T-helper 22 cell (primary cell): ENCODE measurements around the gene CNTNAP2.
"Not testable (repeated sequence)": the region's sequence is repeated elsewhere in the genome, so short reads cannot be mapped to it uniquely, and the experiment has no call there.

Experiments
- DNase-seq: peaks from one replicate; pipeline ENCODE4 v3.0.0-alpha.2; 2020; ENCODE audit warnings: low read depth

The CNTNAP2 gene

DNA sequence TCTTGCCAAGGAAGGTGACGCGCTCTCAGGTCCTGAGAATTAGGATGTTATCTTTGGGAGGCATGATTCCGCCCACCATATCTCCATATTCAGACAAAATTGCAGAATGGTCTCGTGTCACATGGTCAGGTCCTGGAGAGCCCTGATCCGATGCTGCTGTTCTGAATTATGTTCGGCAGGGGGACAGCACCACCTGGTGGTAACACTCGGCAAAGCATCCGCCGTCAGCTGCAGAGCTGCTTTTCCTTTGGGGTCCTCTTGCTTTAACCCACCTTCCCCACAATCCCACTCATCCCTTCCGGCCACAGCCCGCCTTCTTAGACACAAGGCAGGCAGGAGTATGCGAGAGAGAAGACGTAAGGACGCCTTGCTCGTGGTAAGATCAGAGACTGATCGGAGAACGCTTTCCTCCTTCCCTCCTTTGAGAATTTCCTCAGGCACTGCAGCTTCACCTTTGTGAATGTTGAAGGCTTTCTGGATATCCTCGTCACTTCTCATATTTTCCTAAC, 2146.2 kb downstream of the CNTNAP2 start:
- DNase-seq: no peak

- DNase-seq: no peak
Measured at GRCh38 chr7:148264933-148265557, 2148.4 kb downstream of the CNTNAP2 start.

GRCh38 chr7:148265896-148266295, 2149.3 kb downstream of the CNTNAP2 start:
- DNase-seq: no peak

GRCh38 chr7:148266795-148267194, 2150.2 kb downstream of the CNTNAP2 start:
- DNase-seq: no peak

- DNase-seq: no peak
Measured at GRCh38 chr7:148270576-148270975, 2154.0 kb downstream of the CNTNAP2 start.

DNA sequence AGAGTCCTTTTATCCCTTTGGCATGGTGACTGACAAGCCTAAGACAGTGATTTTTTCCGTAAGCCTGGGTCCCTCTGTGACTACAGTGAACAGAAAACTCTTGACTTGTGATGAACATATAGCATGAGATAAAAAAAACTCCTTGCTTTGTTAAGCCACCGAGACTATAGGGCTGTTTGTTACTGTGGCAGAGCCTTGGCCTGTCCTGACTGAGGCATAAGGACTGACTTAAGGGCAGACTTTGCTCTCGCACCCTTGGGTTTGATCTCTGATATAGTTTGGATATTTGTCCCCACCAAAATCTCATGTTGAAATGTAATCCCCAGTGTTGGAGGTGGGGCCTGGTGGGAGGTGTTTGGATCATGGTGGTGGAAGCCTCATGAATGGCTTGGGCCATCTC, 2157.5 kb downstream of the CNTNAP2 start:
- DNase-seq: no peak

- no peak for DNase-seq
Measured at GRCh38 chr7:148275359-148275890, 2158.8 kb downstream of the CNTNAP2 start.

GRCh38 chr7:148276314-148277041, 2159.9 kb downstream of the CNTNAP2 start:
- no peak for DNase-seq

DNA sequence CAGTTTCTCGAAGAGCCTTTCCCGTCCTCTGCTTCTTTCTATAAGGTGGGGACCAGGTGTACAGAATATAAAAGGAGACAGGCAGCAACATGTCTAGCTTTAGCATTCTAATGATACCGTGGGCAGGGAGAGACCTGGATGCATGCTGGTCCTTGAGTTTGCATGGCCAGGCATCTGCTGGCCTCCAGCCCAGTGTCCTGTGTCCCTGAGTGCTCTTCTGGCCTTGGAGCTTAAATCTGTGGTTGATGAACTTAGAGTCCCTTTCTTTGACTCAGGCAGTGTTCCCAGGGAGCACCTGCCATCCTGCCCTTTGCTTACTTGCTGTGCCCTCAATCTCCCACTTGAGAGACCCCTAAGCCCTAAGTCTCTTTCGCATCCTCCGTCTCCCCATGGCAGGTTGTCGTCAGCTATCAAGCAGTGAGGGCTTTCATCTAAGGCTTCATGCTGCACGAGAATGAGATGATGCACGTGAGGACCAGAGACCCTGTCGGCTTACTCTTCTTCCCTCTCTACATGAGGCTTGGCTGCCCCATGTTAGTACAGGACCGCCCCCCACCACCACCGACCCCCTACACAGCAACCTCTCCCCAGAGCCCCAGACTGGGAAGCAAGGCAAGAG, 2160.6 kb downstream of the CNTNAP2 start:
- DNase-seq: no peak

GRCh38 chr7:148286150-148286549, 2169.5 kb downstream of the CNTNAP2 start:
- no peak for DNase-seq

GRCh38 chr7:148287538-148287937, 2170.9 kb downstream of the CNTNAP2 start:
- no peak for DNase-seq

- DNase-seq: no peak
Measured at GRCh38 chr7:148288592-148289151, 2172.1 kb downstream of the CNTNAP2 start.

- DNase-seq: no peak
Measured at GRCh38 chr7:148289630-148290029, 2173.0 kb downstream of the CNTNAP2 start.

- no peak for DNase-seq
Measured at GRCh38 chr7:148290538-148290937, 2173.9 kb downstream of the CNTNAP2 start.

GRCh38 chr7:148291799-148292198, 2175.2 kb downstream of the CNTNAP2 start:
- no peak for DNase-seq

- DNase-seq: no peak
Measured at GRCh38 chr7:148296994-148297644, 2180.5 kb downstream of the CNTNAP2 start.

DNA sequence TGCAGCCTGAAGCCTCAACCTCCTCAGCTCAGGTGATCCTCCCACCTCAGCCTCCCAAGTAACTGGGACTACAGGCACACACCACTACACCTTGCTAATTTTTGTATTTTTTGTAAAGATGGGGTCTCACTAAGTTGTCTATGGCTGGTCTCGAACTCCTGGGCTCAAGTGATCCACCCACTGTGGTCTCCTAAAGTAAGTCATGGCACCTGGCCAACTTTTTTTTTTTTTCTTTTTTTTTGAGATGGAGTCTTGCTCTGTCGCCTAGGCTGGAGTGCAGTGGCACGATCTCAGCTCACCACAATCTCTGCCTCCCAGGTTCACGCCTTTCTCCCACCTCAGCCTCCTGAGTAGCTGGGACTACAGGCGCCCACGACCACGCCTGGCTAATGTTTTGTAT, 2182.2 kb downstream of the CNTNAP2 start:
- DNase-seq: not testable (repeated sequence)

- DNase-seq: no peak
Measured at GRCh38 chr7:148299350-148300276, 2183.0 kb downstream of the CNTNAP2 start.

DNA sequence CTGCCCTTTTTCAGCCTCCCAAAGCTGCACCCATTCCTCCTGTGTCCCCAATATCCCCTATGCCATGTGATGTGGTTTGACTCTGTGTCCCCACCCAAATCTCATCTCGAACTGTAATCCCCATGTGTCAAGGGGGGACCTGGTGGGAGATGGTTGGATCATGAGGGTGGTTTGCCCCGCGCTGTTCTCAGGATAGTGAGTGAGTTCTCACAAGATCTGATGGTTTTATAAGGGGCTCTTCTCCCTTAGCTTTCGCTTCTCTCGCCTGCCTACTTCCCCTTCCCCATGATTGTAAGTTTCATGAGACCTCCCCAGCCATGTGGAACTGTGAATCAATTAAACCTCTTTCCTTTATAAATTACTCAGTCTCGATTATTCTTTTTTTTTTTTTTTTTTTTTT, 2185.8 kb downstream of the CNTNAP2 start:
- DNase-seq: not testable (repeated sequence)

DNA sequence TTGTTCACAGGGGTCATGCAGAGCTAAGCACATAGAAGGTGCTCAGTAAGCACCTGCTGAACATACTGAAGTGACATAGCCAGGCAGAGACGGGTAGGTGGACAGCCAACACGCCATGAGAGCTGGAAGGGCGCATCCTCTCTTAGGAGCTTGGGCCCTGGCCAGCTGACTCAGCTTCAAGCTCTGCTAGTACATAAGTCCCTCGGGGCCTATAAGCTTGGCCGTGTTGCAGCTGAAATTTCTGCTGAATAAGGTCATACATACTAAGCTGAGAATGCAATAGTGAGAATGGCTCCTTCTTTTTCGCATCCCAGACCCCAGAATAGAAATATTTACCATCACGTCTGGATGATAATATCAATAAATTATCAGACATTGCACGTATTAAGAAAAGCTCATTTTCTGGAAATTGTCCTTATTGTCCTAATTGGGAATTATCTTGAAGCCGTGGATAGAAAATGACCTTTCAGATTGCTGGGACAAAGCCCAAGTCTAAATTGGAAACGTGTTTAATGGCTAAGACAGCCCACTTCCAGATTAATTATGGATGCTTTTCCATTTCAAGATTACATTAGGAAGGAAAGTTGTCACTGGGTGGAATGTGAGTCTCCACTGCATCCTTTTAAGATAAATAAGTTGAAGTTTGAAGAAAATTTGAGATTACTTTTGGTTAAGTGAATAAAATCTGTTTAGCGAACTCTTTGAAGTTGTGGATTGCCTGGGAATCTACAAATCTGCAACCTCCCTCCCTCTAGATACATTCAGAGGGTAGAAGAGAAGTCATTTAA, 2186.9 kb downstream of the CNTNAP2 start:
- DNase-seq: no peak
